ENCODE measurements around the gene SYNJ2.

The SYNJ2 gene

DNA sequence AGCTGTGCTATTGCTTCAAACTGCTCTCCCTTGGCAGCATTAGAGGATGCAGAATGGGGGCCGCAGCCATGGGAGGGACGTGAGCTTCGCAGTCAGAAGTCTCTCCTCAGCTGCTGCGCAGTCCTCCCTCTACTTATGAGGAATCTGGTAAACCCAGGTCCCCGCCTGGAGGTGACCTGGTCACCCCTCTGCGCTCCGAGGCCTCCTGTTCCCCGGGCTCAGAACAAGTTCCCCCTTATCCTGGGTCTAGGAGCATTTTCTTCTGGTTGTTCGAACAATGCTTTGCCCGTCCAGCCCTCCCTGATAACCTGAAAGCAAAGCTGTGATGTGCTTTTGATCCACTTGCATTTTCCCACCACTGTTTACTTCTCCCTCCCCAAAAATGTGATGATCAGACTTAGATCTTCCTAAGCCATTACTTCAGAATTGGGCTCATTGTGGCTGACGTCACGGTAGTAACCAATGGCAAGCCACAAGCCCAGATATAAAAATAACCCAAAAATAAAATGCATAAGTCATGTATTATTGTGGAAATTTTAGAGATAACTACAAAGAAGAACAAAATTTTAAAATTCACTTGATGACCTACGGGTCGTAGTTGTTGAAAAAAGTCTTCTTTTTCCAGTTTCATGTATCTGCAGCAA is 105.7 kb downstream of the SYNJ2 start:
- Histone ChIP-seq H3K9me3 (no peaks in the 10 kb centered on the region), H3K4me3 (ENCODE audit: low read depth, low read length) (no peak overlapping the region), H3K4me1 (no peaks in the 10 kb centered on the region), H3K36me3 (no peaks in the 10 kb centered on the region; the same call in 1 of the 2 replicates), H3K27me3 (no peaks in the 10 kb centered on the region)
- TF ChIP-seq, protein P1, sequence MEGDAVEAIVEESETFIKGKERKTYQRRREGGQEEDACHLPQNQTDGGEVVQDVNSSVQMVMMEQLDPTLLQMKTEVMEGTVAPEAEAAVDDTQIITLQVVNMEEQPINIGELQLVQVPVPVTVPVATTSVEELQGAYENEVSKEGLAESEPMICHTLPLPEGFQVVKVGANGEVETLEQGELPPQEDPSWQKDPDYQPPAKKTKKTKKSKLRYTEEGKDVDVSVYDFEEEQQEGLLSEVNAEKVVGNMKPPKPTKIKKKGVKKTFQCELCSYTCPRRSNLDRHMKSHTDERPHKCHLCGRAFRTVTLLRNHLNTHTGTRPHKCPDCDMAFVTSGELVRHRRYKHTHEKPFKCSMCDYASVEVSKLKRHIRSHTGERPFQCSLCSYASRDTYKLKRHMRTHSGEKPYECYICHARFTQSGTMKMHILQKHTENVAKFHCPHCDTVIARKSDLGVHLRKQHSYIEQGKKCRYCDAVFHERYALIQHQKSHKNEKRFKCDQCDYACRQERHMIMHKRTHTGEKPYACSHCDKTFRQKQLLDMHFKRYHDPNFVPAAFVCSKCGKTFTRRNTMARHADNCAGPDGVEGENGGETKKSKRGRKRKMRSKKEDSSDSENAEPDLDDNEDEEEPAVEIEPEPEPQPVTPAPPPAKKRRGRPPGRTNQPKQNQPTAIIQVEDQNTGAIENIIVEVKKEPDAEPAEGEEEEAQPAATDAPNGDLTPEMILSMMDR (IDR thresholded peaks at IDR 0.05; ENCODE audit: low read depth, low read length), result no peak
- DNase-seq, result no peak

DNA sequence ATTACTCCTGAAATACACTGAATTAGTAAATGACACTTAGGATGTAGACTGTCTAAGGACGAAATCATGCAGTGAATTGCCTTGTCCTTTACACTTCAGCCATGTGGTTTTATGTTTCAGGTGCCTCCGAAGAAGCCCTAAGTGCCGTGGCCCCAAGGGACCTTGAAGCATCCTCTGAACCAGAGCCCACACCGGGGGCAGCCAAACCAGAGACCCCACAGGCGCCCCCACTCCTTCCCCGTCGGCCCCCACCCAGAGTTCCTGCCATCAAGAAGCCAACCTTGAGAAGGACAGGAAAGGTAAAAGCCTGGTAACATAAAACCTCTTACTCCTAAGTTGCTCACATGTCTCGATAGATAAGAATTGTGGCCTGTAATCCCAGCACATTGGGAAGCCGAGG is 111.1 kb downstream of the SYNJ2 start:
- no peak for DNase-seq
- H3K4me1 ChIP-seq, result no peaks in the 10 kb centered on the region
- H3K9me3 ChIP-seq, result no peaks in the 10 kb centered on the region
- no peaks in the 10 kb centered on the region for H3K27me3 ChIP-seq
- TF ChIP-seq, protein P1 (IDR thresholded peaks at IDR 0.05; ENCODE audit: low read depth, low read length), result no peak
- no peaks in the 10 kb centered on the region for H3K36me3 ChIP-seq
- H3K4me3 ChIP-seq (ENCODE audit: low read depth, low read length), result no peak overlapping the region

DNA sequence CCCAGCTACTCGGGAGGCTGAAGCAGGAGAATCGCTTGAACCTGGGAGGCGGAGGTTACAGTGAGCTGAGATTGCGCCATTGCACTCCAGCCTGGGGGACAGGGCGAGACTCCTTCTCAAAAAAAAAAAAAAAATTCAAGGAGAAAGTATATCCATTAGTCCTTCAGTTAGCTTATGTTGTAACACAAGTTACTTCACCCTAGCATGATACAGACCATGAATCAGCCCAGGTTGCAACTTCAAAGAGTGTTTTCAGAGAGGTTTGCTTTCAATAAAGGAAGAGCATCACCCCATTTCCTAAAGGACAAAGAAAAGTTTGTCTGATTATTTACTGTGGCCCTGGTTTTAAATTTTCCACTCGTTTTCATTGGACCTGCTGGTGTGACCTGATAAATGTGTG is 113.4 kb downstream of the SYNJ2 start:
- Histone ChIP-seq H3K27me3 (no peaks in the 10 kb centered on the region), H3K36me3 (no peaks in the 10 kb centered on the region), H3K9me3 (no peaks in the 10 kb centered on the region), H3K4me1 (no peaks in the 10 kb centered on the region), H3K4me3 (ENCODE audit: low read depth, low read length) (no peak overlapping the region)
- TF ChIP-seq, protein P1 (IDR thresholded peaks at IDR 0.05; ENCODE audit: low read depth, low read length), result no peak
- DNase-seq, result no peak

DNA sequence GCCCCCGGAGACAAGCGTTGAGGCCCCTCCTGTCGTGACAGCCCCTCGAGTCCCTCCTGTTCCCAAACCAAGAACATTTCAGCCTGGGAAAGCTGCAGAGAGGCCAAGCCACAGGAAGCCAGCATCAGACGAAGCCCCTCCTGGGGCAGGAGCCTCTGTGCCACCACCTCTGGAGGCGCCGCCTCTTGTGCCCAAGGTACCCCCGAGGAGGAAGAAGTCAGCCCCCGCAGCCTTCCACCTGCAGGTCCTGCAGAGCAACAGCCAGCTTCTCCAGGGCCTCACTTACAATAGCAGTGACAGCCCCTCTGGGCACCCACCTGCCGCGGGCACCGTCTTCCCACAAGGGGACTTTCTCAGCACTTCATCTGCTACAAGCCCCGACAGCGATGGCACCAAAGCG is 114.0 kb downstream of the SYNJ2 start:
- Histone ChIP-seq H3K9me3 (no peaks in the 10 kb centered on the region), H3K27me3 (no peaks in the 10 kb centered on the region), H3K36me3 (no peaks in the 10 kb centered on the region), H3K4me3 (ENCODE audit: low read depth, low read length) (no peak overlapping the region), H3K4me1 (no peaks in the 10 kb centered on the region)
- DNase-seq, result no peak
- TF ChIP-seq, protein P1 (IDR thresholded peaks at IDR 0.05; ENCODE audit: low read depth, low read length), result no peak

DNA sequence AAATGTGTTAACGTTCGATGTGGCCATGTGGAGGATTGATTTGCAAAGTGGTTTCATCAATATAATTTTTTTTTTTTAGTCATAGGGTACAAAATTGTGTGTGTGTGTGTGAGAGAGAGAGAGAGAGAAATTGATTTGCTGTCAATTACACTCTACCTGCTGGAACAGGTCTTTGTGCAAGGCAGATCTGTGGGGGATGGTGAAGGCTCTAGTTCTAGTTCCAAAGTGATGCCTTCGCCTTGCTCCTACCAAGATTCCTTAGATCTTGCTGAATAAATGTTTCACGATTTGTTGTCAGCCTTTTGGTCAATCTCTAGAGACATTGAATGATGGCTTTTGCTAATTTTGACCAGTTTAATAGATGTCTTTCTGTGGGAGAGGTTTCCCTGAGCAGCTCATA is 121.6 kb downstream of the SYNJ2 start:
- no peak for DNase-seq
- Histone ChIP-seq H3K27me3 (no peaks in the 10 kb centered on the region), H3K9me3 (no peaks in the 10 kb centered on the region), H3K4me1 (no peaks in the 10 kb centered on the region), H3K4me3 (ENCODE audit: low read depth, low read length) (no peak overlapping the region), H3K36me3 (no peaks in the 10 kb centered on the region)
- TF ChIP-seq, protein P1 (IDR thresholded peaks at IDR 0.05; ENCODE audit: low read depth, low read length), result no peak

DNA sequence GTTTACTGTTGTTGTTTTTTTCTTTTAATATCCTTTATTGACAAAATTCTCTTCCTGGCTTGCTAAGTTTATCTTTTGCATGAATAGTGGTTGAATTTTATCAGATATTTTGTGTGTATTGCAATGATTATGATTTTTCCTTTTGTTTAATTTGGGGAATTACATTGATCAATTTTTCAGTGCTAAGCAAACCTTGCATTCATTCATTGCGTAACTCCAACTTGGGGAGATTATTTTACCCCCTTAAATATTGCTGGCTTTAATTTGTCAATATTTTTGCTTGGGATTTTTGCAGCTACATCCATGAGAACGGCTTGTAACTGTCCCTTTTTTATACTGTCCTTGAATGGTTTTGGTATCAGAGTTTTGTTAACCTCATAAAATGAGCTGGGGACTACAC is 123.0 kb downstream of the SYNJ2 start:
- Histone ChIP-seq H3K9me3 (no peaks in the 10 kb centered on the region), H3K4me1 (no peaks in the 10 kb centered on the region), H3K4me3 (ENCODE audit: low read depth, low read length) (no peak overlapping the region), H3K36me3 (no peaks in the 10 kb centered on the region), H3K27me3 (no peaks in the 10 kb centered on the region)
- no peak for DNase-seq
- TF ChIP-seq, protein P1 (IDR thresholded peaks at IDR 0.05; ENCODE audit: low read depth, low read length), result no peak

All from BE2C (cell line).